Putamen (tissue), 1 donor: ENCODE data around the gene GAK.

Experiments
- DNase-seq: peaks from one replicate; pipeline ENCODE4 v3.0.0-alpha.2; 2016; ENCODE audit warnings: low spot score

Gene GAK

GRCh38 chr4:868421-868820 lies 63.7 kb downstream of the GAK start:
- no peak for DNase-seq

- no peak for DNase-seq
These were observed 64.4 kb downstream of the GAK start for GRCh38 chr4:867526-868250.

GRCh38 chr4:866761-867390 lies 65.2 kb downstream of the GAK start:
- DNase-seq: peak; percentile 72

- no peak for DNase-seq
These were observed 65.9 kb downstream of the GAK start for GRCh38 chr4:866068-866760.

- no peak for DNase-seq
These were observed 66.5 kb downstream of the GAK start for GRCh38 chr4:865572-865971.

GRCh38 chr4:865121-865465 lies 67.0 kb downstream of the GAK start:
- no peak for DNase-seq

- DNase-seq: no peak
These were observed 67.5 kb downstream of the GAK start for GRCh38 chr4:864456-865120.

- no peak for DNase-seq
These were observed 71.6 kb downstream of the GAK start for GRCh38 chr4:860561-860960.

- no peak for DNase-seq
These were observed 72.6 kb downstream of the GAK start for GRCh38 chr4:859496-859895.

GRCh38 chr4:858831-859451 lies 73.2 kb downstream of the GAK start:
- DNase-seq: no peak

- no peak for DNase-seq
These were observed 74.1 kb downstream of the GAK start for GRCh38 chr4:858041-858481.

- no peak for DNase-seq
These were observed 74.7 kb downstream of the GAK start for GRCh38 chr4:857461-857860.

- DNase-seq: no peak
These were observed 75.8 kb downstream of the GAK start for GRCh38 chr4:856225-856901.

GRCh38 chr4:855880-856224 lies 76.3 kb downstream of the GAK start:
- DNase-seq: no peak

- DNase-seq: no peak
These were observed 77.8 kb downstream of the GAK start for GRCh38 chr4:854356-854755.

- DNase-seq: no peak
These were observed 78.7 kb downstream of the GAK start for GRCh38 chr4:853416-853781.

GRCh38 chr4:851701-852430 lies 80.2 kb downstream of the GAK start:
- DNase-seq: no peak

GRCh38 chr4:850323-850945 lies 81.7 kb downstream of the GAK start:
- no peak for DNase-seq

GRCh38 chr4:849478-850175 lies 82.5 kb downstream of the GAK start:
- no peak for DNase-seq

- no peak for DNase-seq
These were observed 83.2 kb downstream of the GAK start for GRCh38 chr4:848803-849477.
